ENCODE measurements around the gene TSR2. TPM values are rescaled to one million over a fixed set of nuclear protein-coding genes. Genes with fewer than 3 reads are reported as not detected.

Gene TSR2
- 39.3 TPM for total RNA-seq

GRCh38 chrX:54439960-54440871, at the start of gene TSR2:
TSS of gene TSR2 (plus strand) at chrX:54440404. CDS start at chrX:54440422, 18 bp downstream.
- intact Hi-C loops (cut with DNase I) = no loop called here
- ATAC-seq (peak; percentile 99), DNase-seq (ENCODE audit: low spot score) (peak; percentile 83)

GRCh38 chrX:54397113-54397512, 43.1 kb upstream of the TSR2 start:
- intact Hi-C loops (cut with DNase I) = no loop called here

GRCh38 chrX:54407266-54407665, 32.9 kb upstream of the TSR2 start:
- intact Hi-C loops (cut with DNase I) = no loop called here
- no peak for ATAC-seq
- no peak for DNase-seq (ENCODE audit: low spot score)

More at GRCh38 chrX:54397113-54397512, 43.1 kb upstream of the TSR2 start:
- no peak for DNase-seq (ENCODE audit: low spot score)
- ATAC-seq = no peak

GRCh38 chrX:54411732-54412131, 28.5 kb upstream of the TSR2 start:
- ATAC-seq = no peak
- DNase-seq (ENCODE audit: low spot score) = no peak
- intact Hi-C loops (cut with DNase I) = no loop called here

- intact Hi-C loops (cut with DNase I) = no loop called here
- DNase-seq (ENCODE audit: low spot score) = no peak
Observed at GRCh38 chrX:54413753-54414152, 26.5 kb upstream of the TSR2 start.

GRCh38 chrX:54415534-54416350, 24.5 kb upstream of the TSR2 start:
- DNase-seq (ENCODE audit: low spot score) (no peak), ATAC-seq (no peak)
- intact Hi-C loops (cut with DNase I) = no loop called here

More at GRCh38 chrX:54413753-54414152, 26.5 kb upstream of the TSR2 start:
- ATAC-seq = no peak

- intact Hi-C loops (cut with DNase I) = no loop called here
- DNase-seq (ENCODE audit: low spot score) (no peak), ATAC-seq (no peak)
Observed at GRCh38 chrX:54416965-54417364, 23.2 kb upstream of the TSR2 start.

- ATAC-seq (no peak), DNase-seq (ENCODE audit: low spot score) (no peak)
- intact Hi-C loops (cut with DNase I) = no loop called here
Observed at GRCh38 chrX:54419559-54420302, 20.5 kb upstream of the TSR2 start.

- DNase-seq (ENCODE audit: low spot score) = no peak
- no peak for ATAC-seq
Observed at GRCh38 chrX:54422168-54422567, 18.0 kb upstream of the TSR2 start.

GRCh38 chrX:54423161-54423888, 16.9 kb upstream of the TSR2 start:
- no peak for DNase-seq (ENCODE audit: low spot score)
- ATAC-seq = no peak
- intact Hi-C loops (cut with DNase I) = no loop called here

More at GRCh38 chrX:54422168-54422567, 18.0 kb upstream of the TSR2 start:
- intact Hi-C loops (cut with DNase I) = no loop called here

GRCh38 chrX:54427837-54428424, 12.3 kb upstream of the TSR2 start:
- DNase-seq (ENCODE audit: low spot score) (no peak), ATAC-seq (no peak)
- intact Hi-C loops (cut with DNase I) = no loop called here

- intact Hi-C loops (cut with DNase I) = no loop called here
- DNase-seq (ENCODE audit: low spot score) = no peak
- no peak for ATAC-seq
Observed at GRCh38 chrX:54430519-54430918, 9.7 kb upstream of the TSR2 start.

GRCh38 chrX:54435121-54435520, 5.1 kb upstream of the TSR2 start:
- ATAC-seq (no peak), DNase-seq (ENCODE audit: low spot score) (no peak)
- intact Hi-C loops (cut with DNase I) = no loop called here

- DNase-seq (ENCODE audit: low spot score) (no peak), ATAC-seq (no peak)
- intact Hi-C loops (cut with DNase I) = no loop called here
Observed at GRCh38 chrX:54442790-54443189, 2.6 kb downstream of the TSR2 start.

- no peak for DNase-seq (ENCODE audit: low spot score)
- intact Hi-C loops (cut with DNase I) = no loop called here
Observed at GRCh38 chrX:54444752-54445151, 4.5 kb downstream of the TSR2 start.

GRCh38 chrX:54446084-54446483, 5.9 kb downstream of the TSR2 start:
- ATAC-seq = peak; percentile 9
- intact Hi-C loops (cut with DNase I) = no loop called here
- no peak for DNase-seq (ENCODE audit: low spot score)

More at GRCh38 chrX:54444752-54445151, 4.5 kb downstream of the TSR2 start:
- no peak for ATAC-seq

GRCh38 chrX:54447461-54447860, 7.3 kb downstream of the TSR2 start:
- intact Hi-C loops (cut with DNase I) = no loop called here
- ATAC-seq (no peak), DNase-seq (ENCODE audit: low spot score) (no peak)

GRCh38 chrX:54449929-54450328, 9.7 kb downstream of the TSR2 start:
- intact Hi-C loops (cut with DNase I) = no loop called here
- ATAC-seq (no peak), DNase-seq (ENCODE audit: low spot score) (no peak)

All from sciatic nerve (tissue), 2 donors.